GM12873 (cell line): ENCODE measurements around the gene MPP2.

Experiments
- CTCF ChIP-seq: IDR thresholded peaks from 2 replicates; pipeline ENCODE4 v1.5.1; 2012; ENCODE audit warnings: low read depth, mild to moderate bottlenecking, moderate library complexity, low read length, control low read depth; ENCODE audit not compliant: insufficient read depth; ENCODE audit errors: missing control alignments

The MPP2 gene

GRCh38 chr17:43881758-43882505, 25.4 kb downstream of the MPP2 start:
- no peak for TF ChIP-seq CTCF

- TF ChIP-seq CTCF: no peak
Observed at GRCh38 chr17:43881181-43881580, 26.2 kb downstream of the MPP2 start.

GRCh38 chr17:43880420-43880991, 26.8 kb downstream of the MPP2 start:
- TF ChIP-seq CTCF: peak; percentile 91

- TF ChIP-seq CTCF: no peak
Observed at GRCh38 chr17:43879723-43880419, 27.5 kb downstream of the MPP2 start.

- TF ChIP-seq CTCF: peak; percentile 99
Observed at GRCh38 chr17:43878260-43879175, 28.8 kb downstream of the MPP2 start.

- TF ChIP-seq CTCF: no peak
Observed at GRCh38 chr17:43877451-43878155, 29.7 kb downstream of the MPP2 start.
